GM10248 (cell line): ENCODE data around the gene SERINC5.

Source experiments
- CTCF ChIA-PET: fragments of 300-600 bp; sonication (Branson Sonifier 250); formaldehyde crosslinking; extraction: SDS; loops from one replicate; lab custom pipeline; 2021; ENCODE audit warnings: antibody characterized with exemption; lab: Yijun Ruan, JAX
- POLR2A ChIA-PET: fragments of 350-650 bp; sonication (Branson Sonifier 250); formaldehyde crosslinking; extraction: SDS; loops from one replicate; lab custom pipeline; 2020; ENCODE audit warnings: antibody characterized with exemption; lab: Yijun Ruan, JAX
- DNase-seq: peaks from one replicate; pipeline ENCODE4 v3.0.0; 2012; ENCODE audit errors: extremely low spot score
- TF ChIP-seq, protein P1 (sequence below): IDR thresholded peaks from 2 replicates; pipeline ENCODE4 v1.5.1; 2012; ENCODE audit warnings: mild to moderate bottlenecking, low read depth; ENCODE audit errors: extremely low read depth, missing control alignments, control extremely low read depth

Gene SERINC5

DNA sequence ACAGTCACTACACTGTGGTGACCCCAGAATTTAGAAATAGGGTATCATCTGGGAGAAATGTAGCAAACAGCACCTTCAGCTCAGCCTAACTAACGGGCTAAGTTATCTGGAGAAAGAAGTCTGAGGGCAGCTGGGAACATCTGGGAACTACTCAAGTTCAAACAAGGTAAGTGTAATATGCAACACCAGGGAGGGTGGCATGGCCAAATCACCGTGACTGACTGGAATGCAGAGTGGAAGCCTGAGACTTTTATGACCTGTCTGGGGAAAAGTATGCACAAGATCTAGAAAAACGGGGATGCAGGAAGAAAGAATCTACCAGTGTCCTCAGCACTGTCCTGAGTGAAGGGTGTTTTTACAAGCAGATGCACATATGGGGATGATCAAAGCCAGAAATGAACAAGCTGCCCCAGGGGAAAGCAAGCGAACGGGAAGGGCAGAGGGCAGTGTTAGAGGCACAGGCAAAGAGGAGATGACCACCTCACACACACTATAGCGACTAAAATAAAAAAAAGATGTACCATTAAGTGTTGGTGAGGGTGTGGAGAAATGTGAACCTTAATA, 59.9 kb downstream of the SERINC5 start:
- TF ChIP-seq, protein P1, sequence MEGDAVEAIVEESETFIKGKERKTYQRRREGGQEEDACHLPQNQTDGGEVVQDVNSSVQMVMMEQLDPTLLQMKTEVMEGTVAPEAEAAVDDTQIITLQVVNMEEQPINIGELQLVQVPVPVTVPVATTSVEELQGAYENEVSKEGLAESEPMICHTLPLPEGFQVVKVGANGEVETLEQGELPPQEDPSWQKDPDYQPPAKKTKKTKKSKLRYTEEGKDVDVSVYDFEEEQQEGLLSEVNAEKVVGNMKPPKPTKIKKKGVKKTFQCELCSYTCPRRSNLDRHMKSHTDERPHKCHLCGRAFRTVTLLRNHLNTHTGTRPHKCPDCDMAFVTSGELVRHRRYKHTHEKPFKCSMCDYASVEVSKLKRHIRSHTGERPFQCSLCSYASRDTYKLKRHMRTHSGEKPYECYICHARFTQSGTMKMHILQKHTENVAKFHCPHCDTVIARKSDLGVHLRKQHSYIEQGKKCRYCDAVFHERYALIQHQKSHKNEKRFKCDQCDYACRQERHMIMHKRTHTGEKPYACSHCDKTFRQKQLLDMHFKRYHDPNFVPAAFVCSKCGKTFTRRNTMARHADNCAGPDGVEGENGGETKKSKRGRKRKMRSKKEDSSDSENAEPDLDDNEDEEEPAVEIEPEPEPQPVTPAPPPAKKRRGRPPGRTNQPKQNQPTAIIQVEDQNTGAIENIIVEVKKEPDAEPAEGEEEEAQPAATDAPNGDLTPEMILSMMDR, result no peak
- no peak for DNase-seq
- POLR2A ChIA-PET, result no interaction called here
- CTCF ChIA-PET, result interaction anchor here (0.7 to 1.6 kb wide), 3 partner anchors 13 to 113 kb away, joined by 3 to 4 read pairs (median 3); no protein-coding TSS in a partner anchor

DNA sequence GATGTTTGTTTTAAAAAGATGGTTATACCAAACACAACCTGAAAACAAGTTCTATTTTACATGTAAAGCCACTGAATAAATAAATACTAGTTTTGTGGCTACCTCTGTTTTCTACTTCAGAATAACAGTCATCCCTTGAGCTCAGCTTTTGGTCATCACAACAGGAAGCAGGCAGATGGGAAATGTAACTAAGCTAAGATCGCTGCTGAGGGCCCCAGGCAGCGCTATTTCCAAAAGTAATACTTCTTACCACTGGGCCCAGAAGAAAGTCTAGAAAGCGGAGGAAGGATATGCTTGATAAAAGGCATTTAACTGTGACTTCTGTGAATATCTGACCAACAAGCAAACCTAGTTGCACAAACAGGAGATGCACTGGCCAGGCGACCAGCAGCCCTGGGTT, 61.4 kb downstream of the SERINC5 start:
- TF ChIP-seq, protein P1, result no peak
- ChIA-PET CTCF (interaction anchor here (3.2 kb wide), 1 partner anchor 8 kb away, joined by 10 read pairs; no protein-coding TSS in a partner anchor), POLR2A (no interaction called here)
- no peak for DNase-seq

DNA sequence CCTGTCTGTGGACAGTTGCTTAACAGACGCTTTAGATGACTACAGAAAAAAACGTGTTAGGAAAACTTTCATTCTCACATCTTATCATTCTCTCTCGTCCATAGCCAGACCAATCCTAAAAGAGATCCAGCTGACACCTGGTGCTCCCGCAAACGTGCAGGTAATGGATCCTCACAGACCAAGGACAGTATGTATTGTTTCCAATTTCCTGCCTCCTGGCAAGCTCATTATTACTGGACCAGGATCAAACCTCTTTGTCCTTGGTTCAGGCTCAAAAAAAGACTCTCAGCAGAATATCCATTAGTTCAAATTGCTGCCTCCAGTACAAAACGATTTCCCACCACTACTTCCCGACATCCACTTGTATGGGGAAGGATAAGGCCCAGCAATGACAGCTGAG, 62.4 kb downstream of the SERINC5 start:
- CTCF ChIA-PET, result interaction anchor here (1.1 to 3.2 kb wide), 2 partner anchors 10 to 19 kb away, joined by 3 to 10 read pairs; no protein-coding TSS in a partner anchor
- POLR2A ChIA-PET, result no interaction called here
- TF ChIP-seq, protein P1, result no peak
- no peak for DNase-seq

- DNase-seq, result no peak
- TF ChIP-seq, protein P1, result no peak
- ChIA-PET POLR2A (no interaction called here), CTCF (interaction anchor here (1.1 to 3.2 kb wide), 2 partner anchors 10 to 20 kb away, joined by 3 to 10 read pairs; no protein-coding TSS in a partner anchor)
These were observed 63.2 kb downstream of the SERINC5 start for GRCh38 chr5:80192507-80193241.

DNA sequence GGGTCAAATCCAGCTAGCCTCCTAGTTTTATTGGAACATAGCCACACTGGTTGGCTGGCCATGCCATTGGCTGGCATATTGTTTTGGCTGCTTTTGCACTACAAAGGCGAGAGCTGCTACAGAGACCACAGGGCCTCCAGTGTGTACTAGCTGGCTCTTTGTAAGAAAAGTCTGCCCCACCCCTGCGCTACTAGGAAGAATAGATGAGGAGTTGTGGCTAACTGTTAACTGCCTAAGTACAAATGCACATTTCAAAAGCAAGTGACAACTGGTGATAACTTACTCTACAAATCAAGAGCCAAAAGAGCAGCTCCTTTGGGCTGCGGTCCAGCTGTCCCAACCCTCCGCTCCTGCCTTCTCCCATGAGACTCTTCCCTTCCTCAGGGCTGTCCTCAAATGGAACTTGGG, 63.9 kb downstream of the SERINC5 start:
- CTCF ChIA-PET, result interaction anchor here (1.1 to 3.2 kb wide), 2 partner anchors 11 to 20 kb away, joined by 3 to 10 read pairs; no protein-coding TSS in a partner anchor
- no peak for DNase-seq
- TF ChIP-seq, protein P1, result no peak
- POLR2A ChIA-PET, result no interaction called here

DNA sequence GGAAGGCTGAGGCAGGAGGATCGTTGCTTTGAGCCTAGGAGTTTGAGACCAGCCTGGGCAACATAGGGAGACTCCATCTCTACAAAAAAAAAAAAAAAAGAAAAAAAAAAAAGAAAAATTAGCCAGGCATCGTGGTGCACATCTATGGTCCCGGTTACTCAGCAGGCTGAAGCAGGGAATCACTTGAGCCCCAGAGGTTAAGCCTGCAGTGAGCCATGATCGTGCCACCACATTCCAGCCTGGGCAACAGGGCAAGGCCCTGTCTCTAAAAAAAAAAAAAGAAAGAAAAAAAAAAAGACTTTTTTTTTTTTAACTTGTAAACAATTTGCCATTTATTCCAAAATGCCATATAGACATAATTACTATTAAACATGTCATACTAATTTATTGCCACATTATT, 64.5 kb downstream of the SERINC5 start:
- CTCF ChIA-PET, result interaction anchor here (3.2 kb wide), 1 partner anchor 12 kb away, joined by 10 read pairs; no protein-coding TSS in a partner anchor
- POLR2A ChIA-PET, result no interaction called here
- no peak for DNase-seq
- TF ChIP-seq, protein P1, result no peak
